Activated CD4-positive, alpha-beta T cell treated with anti-CD3 and anti-CD28 coated beads, Interleukin-2, Interleukin-6, amounts not matched to agents 100 ng/mL and 50 ng/mL, durations not matched to agents 16 hours and 8 hours (primary cell): Measurements from ENCODE around the gene PLOD2.

Source experiments
- DNase-seq: peaks from one replicate; pipeline ENCODE4 v3.0.0-alpha.2; 2020

The PLOD2 gene

GRCh38 chr3:146093896-146094295 lies 67.1 kb downstream of the PLOD2 start:
- DNase-seq, result no peak

- no peak for DNase-seq
Observed at GRCh38 chr3:146092230-146092629, 68.8 kb downstream of the PLOD2 start.

DNA sequence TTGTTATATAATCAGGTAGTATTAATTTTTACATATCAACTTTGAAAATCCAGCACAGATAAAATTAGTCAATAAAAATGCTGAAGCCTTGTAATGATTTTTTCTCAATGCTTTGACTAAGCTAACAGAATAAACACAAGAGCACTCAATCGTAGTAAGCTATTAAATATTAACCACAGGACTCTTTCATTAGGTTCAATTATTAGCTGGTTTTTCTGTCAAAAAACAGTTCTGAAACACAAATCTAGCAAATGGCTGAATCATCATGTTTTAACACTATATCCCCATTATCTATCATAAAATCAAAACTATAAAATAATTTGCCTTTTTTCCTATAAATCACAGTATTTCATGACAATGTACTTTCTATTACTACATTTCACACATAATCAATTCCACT lies 69.6 kb downstream of the PLOD2 start:
- no peak for DNase-seq

DNA sequence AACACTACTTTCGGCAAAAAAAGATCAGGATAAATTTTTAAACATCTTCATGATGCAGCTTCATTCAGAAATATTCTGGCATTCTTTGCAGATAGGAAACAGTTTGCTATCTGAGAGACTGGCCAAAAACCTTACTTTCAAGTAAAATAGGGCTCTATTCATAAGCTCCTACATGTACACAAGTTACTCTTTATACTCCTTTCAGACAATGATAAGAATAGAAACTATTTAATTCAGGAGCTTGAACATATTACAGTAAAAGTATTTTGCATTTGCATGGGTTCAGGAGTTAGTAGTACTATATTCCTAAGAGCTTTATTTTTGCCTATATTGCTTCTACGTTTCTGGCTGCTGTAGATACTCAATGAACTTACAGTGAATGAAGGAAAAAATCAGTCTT lies 70.5 kb downstream of the PLOD2 start:
- no peak for DNase-seq

DNA sequence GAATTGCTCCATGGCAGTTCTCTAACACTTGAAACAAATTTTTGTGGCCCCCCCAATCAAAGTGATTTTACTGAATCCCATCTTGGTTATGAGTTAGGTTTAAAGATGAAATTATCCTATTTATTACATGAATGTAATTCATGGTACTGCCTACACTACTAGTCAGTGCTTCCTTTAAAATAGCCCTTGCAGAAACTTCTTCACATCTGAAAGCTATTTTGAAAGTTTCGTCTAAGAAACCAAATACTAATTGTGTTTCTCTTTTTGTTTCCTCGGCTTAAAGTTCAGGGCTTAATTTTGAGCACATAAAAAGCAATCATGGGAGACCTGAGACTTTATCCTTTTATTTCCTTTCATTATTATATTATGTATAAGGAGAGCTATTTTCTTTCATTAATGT lies 72.1 kb downstream of the PLOD2 start:
- no peak for DNase-seq

DNA sequence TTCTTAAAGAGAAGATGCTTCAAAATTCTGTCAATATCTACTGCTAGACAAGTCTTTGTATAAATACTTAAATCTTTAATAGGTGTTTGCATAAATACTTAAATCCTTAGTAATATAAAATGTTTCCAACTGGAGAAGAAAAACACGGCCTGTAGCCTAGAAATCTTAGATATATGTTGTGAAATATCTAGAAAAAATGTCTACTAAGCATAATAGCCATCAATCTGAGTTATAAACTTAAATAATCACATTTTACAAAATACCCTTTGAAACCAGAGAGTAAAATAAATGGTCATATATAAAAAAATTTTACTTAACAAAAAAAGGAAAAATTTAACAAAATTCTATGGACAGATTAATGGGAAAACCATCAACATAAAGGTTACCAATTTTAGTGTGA lies 73.9 kb downstream of the PLOD2 start:
- no peak for DNase-seq

GRCh38 chr3:146086211-146086610 lies 74.8 kb downstream of the PLOD2 start:
- DNase-seq, result no peak

- no peak for DNase-seq
Observed at GRCh38 chr3:146085678-146086077, 75.3 kb downstream of the PLOD2 start.

- DNase-seq, result no peak
Observed at GRCh38 chr3:146080578-146080977, 80.4 kb downstream of the PLOD2 start.

GRCh38 chr3:146078031-146078430 lies 83.0 kb downstream of the PLOD2 start:
- DNase-seq, result no peak

DNA sequence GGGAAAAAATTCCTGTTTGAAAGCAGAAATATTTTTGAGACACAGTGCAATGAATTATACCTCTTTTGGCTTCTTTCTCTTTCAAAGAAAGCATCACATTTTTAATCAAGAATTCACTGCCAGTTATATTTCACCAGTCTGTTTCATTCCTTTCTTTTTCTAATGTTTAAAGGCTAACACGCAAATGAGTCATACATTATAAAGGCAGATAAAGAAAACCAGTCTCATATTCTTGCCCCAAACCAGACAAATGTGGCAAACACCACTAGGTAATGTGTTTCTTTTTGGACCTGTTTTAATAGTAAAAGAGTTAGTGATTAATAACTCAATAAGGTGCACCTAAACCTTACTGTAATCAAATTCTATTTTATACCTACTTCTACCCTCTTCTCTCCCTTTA lies 83.8 kb downstream of the PLOD2 start:
- DNase-seq, result no peak

DNA sequence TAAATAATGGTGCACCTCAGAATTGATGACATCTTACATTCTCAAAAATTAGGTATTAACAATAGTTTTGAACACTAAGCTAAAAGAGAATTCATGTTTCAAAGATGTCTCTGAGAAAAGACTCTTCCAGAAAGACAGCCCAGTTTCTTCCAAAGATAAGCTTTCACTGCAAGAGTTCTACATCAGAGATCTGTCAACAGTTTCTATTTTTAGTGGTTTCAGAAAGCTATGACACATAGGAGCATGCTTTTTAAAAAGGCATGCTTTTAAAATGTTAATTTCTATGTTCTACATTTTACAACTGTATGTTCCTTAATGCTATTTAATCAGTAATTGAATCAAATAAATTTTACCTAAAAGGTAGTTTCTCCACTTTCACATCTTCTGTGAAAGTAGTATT lies 88.2 kb downstream of the PLOD2 start:
- no peak for DNase-seq

- no peak for DNase-seq
Observed at GRCh38 chr3:146072061-146072460, 88.9 kb downstream of the PLOD2 start.

GRCh38 chr3:146071632-146072031 lies 89.4 kb downstream of the PLOD2 start:
- DNase-seq, result no peak

- DNase-seq, result no peak
Observed at GRCh38 chr3:146067048-146067447, 93.9 kb downstream of the PLOD2 start.

- peak; percentile 49 for DNase-seq
Observed at GRCh38 chr3:146065573-146066006, 95.4 kb downstream of the PLOD2 start.

- DNase-seq, result no peak
Observed at GRCh38 chr3:146058241-146058640, 102.7 kb downstream of the PLOD2 start.

GRCh38 chr3:146052791-146053310 lies 108.1 kb downstream of the PLOD2 start:
- DNase-seq, result no peak

- DNase-seq, result no peak
Observed at GRCh38 chr3:146052056-146052790, 108.8 kb downstream of the PLOD2 start.

GRCh38 chr3:146050691-146051090 lies 110.3 kb downstream of the PLOD2 start:
- no peak for DNase-seq

- DNase-seq, result no peak
Observed at GRCh38 chr3:146047485-146047884, 113.5 kb downstream of the PLOD2 start.

DNA sequence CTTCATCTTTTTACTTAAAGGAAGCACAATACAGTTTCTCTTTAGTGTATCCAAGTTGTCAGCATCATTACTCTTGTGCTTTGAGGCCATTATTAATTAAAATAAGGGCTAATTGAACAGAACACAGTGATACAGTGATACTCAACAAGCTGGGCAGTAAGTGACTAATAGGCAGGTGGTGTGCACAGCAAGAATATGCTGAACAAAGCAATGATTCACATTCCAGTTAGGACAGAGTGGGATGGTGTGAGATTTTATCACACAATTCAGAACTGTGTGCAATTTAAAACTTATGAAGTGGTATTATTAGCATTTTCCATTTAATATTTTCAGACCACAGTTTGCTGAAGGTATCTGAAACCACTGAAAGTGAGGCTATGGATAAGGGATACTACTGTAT lies 116.9 kb downstream of the PLOD2 start:
- DNase-seq, result no peak

- no peak for DNase-seq
Observed at GRCh38 chr3:146040630-146041029, 120.4 kb downstream of the PLOD2 start.

DNA sequence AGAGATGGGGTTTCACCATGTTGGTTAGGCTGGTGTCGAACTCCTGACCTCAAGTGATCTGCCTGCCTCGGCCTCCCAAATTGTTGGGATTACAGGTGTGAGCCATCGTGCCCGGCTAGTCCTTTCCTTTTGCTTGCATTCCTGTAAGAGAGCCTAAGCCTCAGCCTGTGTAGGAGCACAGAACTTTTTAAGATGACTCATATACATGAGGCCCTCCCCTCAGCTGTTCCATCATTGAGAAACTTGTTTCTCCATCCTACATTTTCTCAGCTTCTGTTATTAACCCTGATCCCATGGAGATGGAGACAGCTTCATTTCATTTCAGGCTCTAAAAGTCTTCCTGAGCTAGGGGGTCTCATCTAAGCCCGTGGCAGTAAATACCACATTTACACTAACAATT lies 123.3 kb downstream of the PLOD2 start:
- no peak for DNase-seq

GRCh38 chr3:146036281-146036680 lies 124.7 kb downstream of the PLOD2 start:
- DNase-seq, result no peak
